Mesendoderm (in vitro differentiated cells): Measurements from ENCODE around the gene FBL.
A peak's percentile ranks its signal among the peaks of the same experiment; 100 is the strongest.
"Not testable (repeated sequence)": the region's sequence is repeated elsewhere in the genome, so short reads cannot be mapped to it uniquely, and the experiment has no call there.

Experiments used
- DNase-seq: peaks from one replicate; pipeline ENCODE4 v3.0.0; 2013
- H2AK5ac ChIP-seq: 2 replicates; pipeline ENCODE4 v1.6.1; 2013; ENCODE audit warnings: low read length, inconsistent platforms
- H2BK120ac ChIP-seq: 2 replicates; pipeline ENCODE4 v1.6.1; 2013; ENCODE audit warnings: low read depth, mild to moderate bottlenecking, low read length, moderate library complexity, mixed read lengths
- H2BK15ac ChIP-seq: replicated peaks from 2 replicates; pipeline ENCODE4 v1.6.1; 2013; ENCODE audit warnings: low read depth, mild to moderate bottlenecking, moderate library complexity
- H2BK5ac ChIP-seq: 2 replicates; pipeline ENCODE4 v1.6.1; 2013; ENCODE audit warnings: low read length, inconsistent platforms
- H3K18ac ChIP-seq: 2 replicates; pipeline ENCODE4 v1.6.1; 2013; ENCODE audit warnings: mild to moderate bottlenecking, low read length, mixed read lengths
- H3K23ac ChIP-seq: one replicate; pipeline ENCODE4 v1.6.1; 2013; ENCODE audit warnings: low read length
- H3K27ac ChIP-seq: 2 replicates; pipeline ENCODE4 v1.5.1; 2013; ENCODE audit warnings: low read depth, mild to moderate bottlenecking, inconsistent platforms, low read length, moderate library complexity
- H3K27me3 ChIP-seq: 2 replicates; pipeline ENCODE4 v1.6.1; 2013; ENCODE audit warnings: low read length, control low read depth, mild to moderate bottlenecking, inconsistent platforms; ENCODE audit not compliant: insufficient read depth, poor library complexity
- H3K36me3 ChIP-seq: 2 replicates; pipeline ENCODE4 v1.6.1; 2013; ENCODE audit warnings: low read length, inconsistent platforms; ENCODE audit not compliant: control insufficient read depth, insufficient read depth
- H3K4ac ChIP-seq: one replicate; pipeline ENCODE4 v1.6.1; 2013; ENCODE audit warnings: low read depth, mild to moderate bottlenecking, low read length, moderate library complexity
- H3K4me1 ChIP-seq: 2 replicates; pipeline ENCODE4 v1.6.1; 2013; ENCODE audit warnings: low read depth, low read length, inconsistent platforms; ENCODE audit not compliant: control insufficient read depth
- H3K4me2 ChIP-seq: 2 replicates; pipeline ENCODE4 v1.6.1; 2013; ENCODE audit warnings: low read length
- H3K4me3 ChIP-seq: 2 replicates; pipeline ENCODE4 v1.5.1; 2013; ENCODE audit warnings: mild to moderate bottlenecking, low read length
- H3K56ac ChIP-seq: one replicate; pipeline ENCODE4 v1.6.1; 2013; ENCODE audit warnings: low read length
- H3K79me1 ChIP-seq: 2 replicates; pipeline ENCODE4 v1.6.1; 2013; ENCODE audit warnings: low read length, inconsistent platforms
- H3K79me2 ChIP-seq: 2 replicates; pipeline ENCODE4 v1.6.1; 2013; ENCODE audit warnings: mild to moderate bottlenecking, low read length; ENCODE audit not compliant: control insufficient read depth, insufficient read depth
- H3K9ac ChIP-seq: 2 replicates; pipeline ENCODE4 v1.6.1; 2013; ENCODE audit warnings: low read length, inconsistent platforms
- H4K5ac ChIP-seq: one replicate; pipeline ENCODE4 v1.6.1; 2013; ENCODE audit warnings: low read length
- H4K8ac ChIP-seq: one replicate; pipeline ENCODE4 v1.6.1; 2013; ENCODE audit warnings: low read depth, mild to moderate bottlenecking, control low read depth, low read length, moderate library complexity
- WGBS: extraction: QIAGEN DNeasy Blood & Tissue Kit; methylation state at CpG from one replicate; pipeline ENCODE4 v1.1.7; 2013; ENCODE audit warnings: low lambda C conversion rate, missing lambda C conversion rate; ENCODE audit not compliant: insufficient coverage; ENCODE audit errors: extremely low coverage; 5-methylcytosine and 5-hydroxymethylcytosine counted together

FBL gene

GRCh38 chr19:39884721-39885120 lies 38.5 kb upstream of the FBL start:
- WGBS, result no CpG with 5 or more reads among the region's 9 CpGs
- not testable (repeated sequence) for H3K18ac ChIP-seq

GRCh38 chr19:39882645-39883044 lies 36.5 kb upstream of the FBL start:
- not testable (repeated sequence) for H3K56ac ChIP-seq, DNase-seq, H3K27ac ChIP-seq, H4K8ac ChIP-seq, H3K27me3 ChIP-seq, H3K36me3 ChIP-seq, H3K18ac ChIP-seq, H3K4ac ChIP-seq, H3K79me1 ChIP-seq, H3K4me3 ChIP-seq, H3K4me2 ChIP-seq, H3K9ac ChIP-seq, H2AK5ac ChIP-seq, H2BK120ac ChIP-seq, H4K5ac ChIP-seq, H3K23ac ChIP-seq, H3K4me1 ChIP-seq, H2BK5ac ChIP-seq, H2BK15ac ChIP-seq, H3K79me2 ChIP-seq
- no CpG with 5 or more reads among the region's 10 CpGs for WGBS

More at GRCh38 chr19:39884721-39885120, 38.5 kb upstream of the FBL start:
- H2BK5ac ChIP-seq, H3K36me3 ChIP-seq, H3K9ac ChIP-seq, H2BK120ac ChIP-seq, H2AK5ac ChIP-seq, H3K4ac ChIP-seq, H2BK15ac ChIP-seq, H4K8ac ChIP-seq, H4K5ac ChIP-seq, H3K4me2 ChIP-seq, H3K79me1 ChIP-seq, H3K56ac ChIP-seq, DNase-seq, H3K79me2 ChIP-seq, H3K27me3 ChIP-seq, H3K4me3 ChIP-seq, H3K4me1 ChIP-seq, H3K23ac ChIP-seq, H3K27ac ChIP-seq: not testable (repeated sequence)

- H3K27ac ChIP-seq, result not testable (repeated sequence)
- WGBS, result no CpG with 5 or more reads among the region's 15 CpGs
Measured at GRCh38 chr19:39881495-39882110, 35.4 kb upstream of the FBL start.

GRCh38 chr19:39880241-39880640 lies 34.1 kb upstream of the FBL start:
- not testable (repeated sequence) for H3K79me2 ChIP-seq, H3K4me3 ChIP-seq, H3K18ac ChIP-seq, H2BK15ac ChIP-seq, H3K23ac ChIP-seq, H4K8ac ChIP-seq, H3K79me1 ChIP-seq, H3K9ac ChIP-seq, H4K5ac ChIP-seq, H3K36me3 ChIP-seq, DNase-seq, H2AK5ac ChIP-seq, H2BK120ac ChIP-seq, H3K4me1 ChIP-seq, H3K56ac ChIP-seq, H3K27me3 ChIP-seq, H3K4me2 ChIP-seq, H3K27ac ChIP-seq, H2BK5ac ChIP-seq, H3K4ac ChIP-seq
- WGBS, result no CpG with 5 or more reads among the region's 5 CpGs

More at GRCh38 chr19:39881495-39882110, 35.4 kb upstream of the FBL start:
- not testable (repeated sequence) for H3K9ac ChIP-seq, H3K4me3 ChIP-seq, H3K4me1 ChIP-seq, H3K23ac ChIP-seq, H3K79me1 ChIP-seq, H3K79me2 ChIP-seq, H3K4ac ChIP-seq, H3K36me3 ChIP-seq, H4K8ac ChIP-seq, H2BK5ac ChIP-seq, H3K56ac ChIP-seq, H2BK120ac ChIP-seq, H2BK15ac ChIP-seq, H3K27me3 ChIP-seq, H4K5ac ChIP-seq, H3K4me2 ChIP-seq, H2AK5ac ChIP-seq, H3K18ac ChIP-seq
- peak; percentile 78 for DNase-seq

GRCh38 chr19:39879796-39880195 lies 33.6 kb upstream of the FBL start:
- H3K79me2 ChIP-seq, DNase-seq, H2AK5ac ChIP-seq, H3K9ac ChIP-seq, H3K4me1 ChIP-seq, H3K56ac ChIP-seq, H3K4ac ChIP-seq, H3K23ac ChIP-seq, H3K36me3 ChIP-seq, H3K27ac ChIP-seq, H3K18ac ChIP-seq, H3K27me3 ChIP-seq, H2BK120ac ChIP-seq, H2BK5ac ChIP-seq, H4K8ac ChIP-seq, H2BK15ac ChIP-seq, H3K4me3 ChIP-seq, H4K5ac ChIP-seq, H3K4me2 ChIP-seq, H3K79me1 ChIP-seq: not testable (repeated sequence)
- no CpG with 5 or more reads among the region's 8 CpGs for WGBS

- H2BK120ac ChIP-seq, H3K18ac ChIP-seq, H3K36me3 ChIP-seq, DNase-seq, H3K79me1 ChIP-seq, H3K27me3 ChIP-seq, H2AK5ac ChIP-seq, H3K79me2 ChIP-seq, H4K5ac ChIP-seq, H3K4me1 ChIP-seq, H3K4ac ChIP-seq, H2BK5ac ChIP-seq, H3K9ac ChIP-seq, H3K4me2 ChIP-seq, H2BK15ac ChIP-seq, H3K23ac ChIP-seq, H3K27ac ChIP-seq, H3K4me3 ChIP-seq, H3K56ac ChIP-seq, H4K8ac ChIP-seq: not testable (repeated sequence)
- no CpG with 5 or more reads among the region's 11 CpGs for WGBS
Measured at GRCh38 chr19:39878866-39879265, 32.7 kb upstream of the FBL start.
